ENCODE measurements around the gene TTC28. TPM values are rescaled to one million over a fixed set of nuclear protein-coding genes. Genes with fewer than 3 reads are reported as not detected.

TTC28 gene
- total RNA-seq, 1 donor from 2014 or later: 48.5 TPM

DNA sequence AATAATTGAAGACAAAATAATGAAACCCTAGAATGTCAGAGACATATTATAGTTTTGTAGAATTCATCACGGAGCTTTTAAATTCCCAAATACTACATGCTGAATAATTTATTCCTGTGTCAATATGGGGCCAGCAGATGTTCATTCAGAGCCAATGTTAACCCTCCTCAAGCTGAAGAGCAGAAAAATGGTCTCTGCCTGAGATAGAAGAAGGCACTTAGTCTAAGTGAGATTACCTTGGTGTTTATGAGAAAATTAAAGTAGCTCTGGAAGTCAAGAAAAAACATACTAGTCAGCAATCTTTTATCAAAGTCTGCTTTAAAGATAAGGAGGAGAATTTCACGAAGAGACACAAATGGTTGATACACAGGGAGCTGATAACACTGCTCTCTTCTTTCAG is 328.2 kb downstream of the TTC28 start:
- peak; percentile 32 for DNase-seq

DNA sequence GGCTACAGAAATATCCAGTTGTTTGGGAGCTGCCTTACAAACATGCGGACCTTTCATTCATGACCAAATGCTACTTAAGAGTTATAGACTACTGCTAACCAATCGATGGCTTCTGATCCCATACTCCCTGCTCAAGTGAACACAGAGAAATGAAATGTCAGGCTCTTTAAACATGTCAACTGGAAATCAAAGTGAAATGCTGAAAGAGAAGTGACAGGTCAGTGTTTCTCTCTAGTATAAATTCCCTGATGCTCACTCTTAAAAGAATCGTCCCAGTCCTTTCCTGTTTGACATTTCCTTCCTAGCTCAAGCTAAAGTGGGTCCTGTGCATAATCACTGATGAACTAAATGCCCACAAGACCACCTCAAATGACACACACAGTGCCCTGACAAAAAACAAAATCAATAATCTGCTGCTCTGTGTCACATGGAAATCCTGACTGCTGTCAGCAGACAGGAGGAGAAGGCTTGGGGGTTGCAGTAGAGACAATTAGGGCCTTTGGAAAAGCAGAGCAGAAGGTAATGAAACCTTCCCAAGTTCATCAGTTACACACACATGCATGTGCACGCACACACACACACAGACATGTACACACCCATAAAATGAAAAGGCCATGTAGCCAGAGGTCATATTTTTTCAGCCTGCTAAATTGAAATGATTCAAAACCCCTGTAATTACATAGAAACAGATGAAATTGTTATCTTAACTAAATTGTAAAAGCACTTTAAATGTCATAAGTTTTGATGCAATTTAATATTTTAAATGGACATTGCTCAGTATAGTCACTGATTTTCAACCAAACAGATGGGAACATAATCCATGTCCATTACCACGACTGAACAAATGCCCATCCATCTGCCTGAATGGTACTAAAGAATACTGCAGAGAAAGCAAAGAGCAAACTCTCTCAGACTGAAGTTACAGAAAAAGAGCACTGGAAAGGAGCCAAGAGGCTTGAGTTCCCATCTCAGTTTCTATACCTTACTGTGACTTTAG is 330.7 kb downstream of the TTC28 start:
- no peak for DNase-seq

DNA sequence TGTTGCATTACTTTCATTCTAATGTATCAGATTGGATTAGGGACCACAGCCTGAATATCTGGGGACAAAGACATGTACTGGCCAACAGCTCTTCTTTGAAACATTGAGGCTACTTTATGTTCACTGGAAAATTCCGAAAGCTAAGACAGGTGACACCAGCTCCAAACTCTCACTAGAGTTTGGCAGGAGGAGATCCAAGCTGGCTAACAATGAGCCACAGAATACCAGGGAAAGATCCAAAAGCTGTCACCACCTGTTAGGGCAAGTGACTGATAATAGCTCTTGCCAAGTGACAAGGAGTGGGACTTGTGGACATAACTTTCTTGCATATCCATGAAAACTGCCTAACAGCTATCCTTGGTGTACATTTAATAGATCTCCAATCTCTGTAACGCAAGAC is 333.3 kb downstream of the TTC28 start:
- peak; percentile 39 for DNase-seq

- DNase-seq: no peak
These were observed 334.5 kb downstream of the TTC28 start for GRCh38 chr22:28344918-28345703.

GRCh38 chr22:28341001-28341400 is 338.6 kb downstream of the TTC28 start:
- no peak for DNase-seq

DNA sequence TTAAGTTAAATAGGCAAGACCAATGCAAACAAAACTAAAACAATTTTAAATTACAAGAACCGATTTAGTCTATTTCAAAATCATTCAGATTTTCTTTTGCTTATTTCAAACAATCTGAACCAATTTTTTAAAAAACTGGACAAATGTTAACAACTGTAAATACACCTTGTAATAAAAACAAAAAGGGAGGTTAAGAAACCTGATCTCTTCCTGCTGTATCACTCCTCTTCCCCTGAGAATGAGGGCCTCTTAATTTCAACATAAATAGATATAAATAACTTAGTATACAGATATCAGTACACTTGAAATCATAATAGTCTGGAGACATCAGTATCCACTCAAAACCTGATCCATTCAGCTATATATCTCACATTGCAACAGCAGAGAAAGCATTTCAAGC is 346.6 kb downstream of the TTC28 start:
- DNase-seq: no peak

- no peak for DNase-seq
These were observed 347.2 kb downstream of the TTC28 start for GRCh38 chr22:28332410-28332809.

DNA sequence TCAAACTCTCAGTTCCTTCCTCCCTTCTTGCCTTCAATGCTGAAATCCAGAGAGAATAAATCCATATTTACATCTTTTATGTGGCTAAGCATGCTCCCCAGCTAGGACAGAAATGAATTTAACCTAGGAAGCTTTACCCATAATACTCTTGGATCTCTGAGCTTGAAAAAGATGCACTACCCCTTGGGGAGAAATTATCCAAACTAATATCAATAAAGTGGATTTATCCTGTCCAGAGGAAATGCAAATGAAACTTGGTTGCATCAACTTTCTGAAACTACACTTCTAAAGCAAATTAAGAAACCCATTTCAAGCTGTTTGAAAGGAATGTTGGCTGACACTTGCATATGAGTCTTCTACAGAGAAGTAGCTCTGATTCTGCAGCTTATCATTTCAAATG is 347.9 kb downstream of the TTC28 start:
- no peak for DNase-seq

DNA sequence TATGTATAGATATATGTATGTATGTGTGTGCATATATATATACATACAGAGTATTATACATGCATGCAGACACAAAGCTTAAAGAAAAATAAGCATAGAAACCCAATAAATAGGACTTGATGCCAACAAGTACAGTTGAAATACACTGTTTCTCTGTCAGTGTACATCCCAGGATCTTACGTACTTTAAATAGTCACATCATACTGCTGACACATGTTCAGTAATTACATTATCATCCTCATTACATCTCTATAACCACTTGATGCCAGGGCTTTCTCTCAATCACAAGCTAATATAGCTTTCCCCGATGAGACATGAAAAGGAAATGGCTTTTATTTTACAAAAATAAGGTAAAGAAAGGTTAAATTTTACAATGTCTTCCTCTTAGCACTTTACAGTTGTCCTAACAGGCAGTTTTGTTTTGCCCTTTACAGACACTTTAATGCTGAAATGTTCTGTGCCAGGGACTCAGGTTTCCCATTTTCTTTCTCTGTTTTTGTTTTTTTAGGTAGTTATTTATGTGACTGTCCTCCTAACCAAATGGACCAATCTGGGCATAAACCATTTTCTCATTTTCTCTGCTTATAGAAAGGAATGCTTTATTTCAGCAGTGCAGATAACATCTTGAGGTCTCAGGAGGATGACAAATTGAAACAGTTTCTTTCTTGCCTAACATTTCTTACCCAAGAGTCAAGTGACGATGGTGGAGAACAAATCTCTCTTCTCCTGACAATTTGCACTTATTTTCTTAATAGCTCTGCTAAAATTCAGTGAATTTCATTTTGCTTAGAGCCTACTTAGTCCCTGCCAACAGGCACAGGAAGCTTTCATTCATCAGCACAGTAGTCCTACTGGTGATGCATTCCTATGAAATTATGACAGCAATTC is 350.2 kb downstream of the TTC28 start:
- DNase-seq: no peak

GRCh38 chr22:28328756-28329155 is 350.9 kb downstream of the TTC28 start:
- DNase-seq: no peak

- no peak for DNase-seq
These were observed 363.6 kb downstream of the TTC28 start for GRCh38 chr22:28316014-28316413.

GRCh38 chr22:28314959-28315358 is 364.7 kb downstream of the TTC28 start:
- DNase-seq: no peak

DNA sequence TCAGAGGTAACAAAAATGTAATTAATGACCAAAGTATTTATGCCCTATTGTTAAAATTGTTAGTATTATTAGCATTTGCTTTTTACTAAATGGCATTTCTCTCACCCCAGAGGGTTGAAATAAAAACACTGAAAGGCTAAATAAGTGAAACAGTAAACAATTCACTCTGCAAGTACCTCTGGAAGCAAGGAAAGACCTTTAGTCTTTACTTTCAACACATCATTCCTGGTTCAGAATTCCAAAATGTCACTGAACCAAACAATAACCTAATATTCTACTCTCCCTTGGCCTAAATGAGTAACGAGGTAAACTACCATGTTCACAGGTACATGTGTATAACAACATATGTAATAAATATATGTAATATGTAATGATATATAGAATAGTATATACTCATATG is 369.3 kb downstream of the TTC28 start:
- no peak for DNase-seq

DNA sequence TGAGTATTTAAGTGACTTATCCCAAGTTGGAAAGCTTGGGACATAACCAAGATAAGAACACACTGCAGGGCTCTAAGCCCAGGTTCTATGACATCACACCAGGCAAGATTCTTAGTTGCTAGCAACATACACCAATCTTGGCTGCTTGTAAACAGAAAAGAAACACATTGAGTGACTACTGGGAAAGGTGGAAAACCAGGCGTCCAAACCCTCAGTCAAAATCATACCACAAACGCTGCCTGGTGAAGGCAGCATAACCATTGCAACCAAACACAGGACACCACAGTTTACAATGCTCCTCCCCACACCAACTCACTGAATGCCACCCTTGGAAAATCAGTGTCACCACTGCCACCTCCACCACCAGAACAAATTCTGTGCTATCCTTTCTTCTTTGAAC is 379.9 kb downstream of the TTC28 start:
- DNase-seq: peak; percentile 8

DNA sequence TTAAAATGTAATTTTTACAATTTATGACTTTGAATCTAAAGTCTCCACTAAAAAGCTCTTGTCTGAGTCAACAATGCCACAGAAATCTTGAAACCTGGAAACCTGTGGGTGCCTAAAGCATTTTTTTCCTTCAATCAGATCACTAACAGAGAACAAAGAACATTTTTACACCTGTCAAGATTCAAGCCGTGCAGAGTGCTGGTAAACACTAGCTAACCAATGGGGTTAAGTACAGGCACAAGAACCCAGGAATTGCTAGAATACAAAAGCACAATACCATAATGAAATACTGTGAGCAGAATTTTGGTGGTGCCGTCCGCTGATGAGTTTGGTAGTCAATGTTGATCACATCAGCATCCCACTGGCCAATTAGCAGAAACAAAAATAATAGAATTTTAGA is 380.3 kb downstream of the TTC28 start:
- DNase-seq: no peak

DNA sequence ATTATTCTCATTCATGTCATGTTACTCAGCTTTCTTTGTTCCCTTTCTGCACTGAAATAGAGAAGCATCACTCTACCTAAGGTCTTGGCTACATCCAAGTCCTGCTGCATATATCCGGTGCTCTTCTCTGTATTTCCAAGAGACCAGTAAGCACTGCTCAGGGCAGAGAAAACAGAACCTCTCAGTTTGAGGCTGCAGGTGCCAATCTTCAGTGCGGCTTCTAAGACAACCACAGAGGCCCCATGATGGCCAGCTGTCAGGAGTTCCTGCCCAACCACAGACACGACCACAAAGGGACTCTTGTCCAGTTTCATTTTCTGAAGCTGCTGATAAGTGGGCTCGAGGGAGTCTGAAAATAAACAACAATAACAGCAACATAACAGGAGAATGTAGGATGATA is 382.1 kb downstream of the TTC28 start:
- peak; percentile 6 for DNase-seq

DNA sequence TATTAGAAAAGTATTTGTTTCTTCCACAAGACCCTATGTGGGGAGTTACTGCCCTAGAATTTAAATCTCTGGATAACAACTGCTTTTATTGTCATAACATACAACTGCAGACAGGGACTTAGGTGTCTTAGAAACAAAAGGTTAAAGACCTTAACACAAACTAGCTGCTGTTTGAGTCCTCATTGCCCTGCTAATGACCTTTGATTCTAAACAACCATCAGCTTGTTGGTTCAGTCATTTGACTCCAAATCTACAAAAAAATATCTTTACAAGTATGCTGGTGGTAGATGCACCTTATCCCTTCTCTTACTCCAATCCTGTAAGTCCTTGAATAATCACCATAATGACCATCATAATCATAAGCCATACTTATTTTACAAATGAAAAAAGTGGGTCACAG is 383.2 kb downstream of the TTC28 start:
- no peak for DNase-seq

GRCh38 chr22:28283068-28283654 is 396.5 kb downstream of the TTC28 start:
- DNase-seq: peak; percentile 57

DNA sequence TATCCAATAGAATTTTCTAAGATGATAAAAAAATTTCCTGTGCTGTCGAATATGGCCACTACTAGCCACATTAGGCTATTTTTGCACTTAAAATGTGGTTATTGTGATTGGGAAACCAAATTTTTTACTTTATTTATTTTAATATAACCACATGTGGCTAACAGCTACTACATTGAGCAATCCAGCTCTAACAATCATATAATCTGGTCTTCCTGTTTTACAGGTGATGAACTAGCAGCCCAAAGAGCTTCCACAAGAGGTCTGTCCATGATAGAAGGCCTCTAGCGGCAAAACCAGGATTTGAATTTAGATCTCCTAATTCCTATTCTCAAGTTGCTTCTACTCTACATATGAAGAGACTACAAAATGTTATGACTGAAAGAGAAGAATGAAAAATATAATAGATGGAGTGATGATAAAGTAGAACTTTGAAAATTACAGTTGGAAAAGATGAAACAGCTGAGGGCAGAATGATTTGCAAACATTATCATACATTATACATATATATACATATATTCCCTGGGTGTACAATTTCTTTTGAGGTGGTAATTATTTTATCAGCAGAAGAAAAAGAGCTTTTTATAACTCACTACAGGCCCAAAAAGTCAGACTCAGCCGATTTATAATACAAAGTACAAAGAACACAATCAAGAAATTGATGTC is 397.1 kb downstream of the TTC28 start:
- DNase-seq: no peak

GRCh38 chr22:28279888-28280287 is 399.8 kb downstream of the TTC28 start:
- DNase-seq: no peak

DNA sequence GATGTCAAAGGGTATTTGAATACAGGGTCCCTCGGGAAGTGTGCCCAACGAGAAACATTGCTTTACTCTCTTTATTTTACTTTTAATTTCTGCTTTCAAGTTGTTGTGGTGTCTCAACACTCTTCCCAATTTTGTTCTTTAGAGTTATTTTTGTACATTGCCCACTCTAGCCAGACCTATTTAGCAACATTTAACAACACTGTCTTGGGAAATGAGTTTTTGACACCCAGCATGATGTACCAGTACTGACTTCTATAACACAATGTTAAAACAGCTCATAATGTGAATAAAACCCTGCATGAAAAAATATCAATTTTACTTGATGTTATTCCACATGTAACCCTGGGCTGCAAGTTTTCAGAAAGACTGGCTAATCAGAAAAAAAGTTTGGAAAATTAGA is 410.4 kb downstream of the TTC28 start:
- DNase-seq: no peak

Data from tongue (tissue), 2 donors.